OCI-LY3 (cell line): Measurements from ENCODE around the gene ARSD.

ENCODE experiments used
- H2AFZ ChIP-seq: fragments of 200-600, 300-600 bp; shearing (Covaris generic); 2 replicates; pipeline ENCODE4 v1.6.0; 2014; ENCODE audit warnings: antibody characterized with exemption, low read depth, low read length
- H3K27ac ChIP-seq: fragments of 200-600, 300-600 bp; sonication (generic); 2 replicates; pipeline ENCODE4 v1.5.1; 2014; ENCODE audit warnings: mild to moderate bottlenecking, low read length, moderate library complexity, mixed read lengths
- H3K27me3 ChIP-seq: fragments of 200-600, 300-600 bp; sonication (generic); 2 replicates; pipeline ENCODE4 v1.6.1; 2014; ENCODE audit warnings: low read depth, low read length, mixed read lengths
- H3K36me3 ChIP-seq: fragments of 200-600, 300-600 bp; sonication (generic); replicated peaks from 2 replicates; pipeline ENCODE3; 2014; ENCODE audit warnings: low read depth, low read length, mixed read lengths
- H3K4me1 ChIP-seq: fragments of 300-600, 200-600 bp; sonication (generic); 2 replicates; pipeline ENCODE4 v1.6.1; 2014; ENCODE audit warnings: low read length, mixed read lengths
- H3K4me2 ChIP-seq: fragments of 200-600, 300-600 bp; sonication (generic); 2 replicates; pipeline ENCODE4 v1.6.1; 2014; ENCODE audit warnings: low read length, mixed read lengths
- H3K4me3 ChIP-seq: fragments of 300-600, 200-600 bp; sonication (generic); 2 replicates; pipeline ENCODE4 v1.5.1; 2014; ENCODE audit warnings: antibody characterized with exemption, mild to moderate bottlenecking, low read length, moderate library complexity
- H3K79me2 ChIP-seq: fragments of 300-600, 200-600 bp; shearing (Covaris generic); 2 replicates; pipeline ENCODE4 v1.6.1; 2014; ENCODE audit warnings: mild to moderate bottlenecking, low read length, mixed read lengths
- H3K9ac ChIP-seq: fragments of 300-600, 200-600 bp; shearing (Covaris generic); 2 replicates; pipeline ENCODE4 v1.6.0; 2014; ENCODE audit warnings: mild to moderate bottlenecking, low read length, moderate library complexity
- H3K9me3 ChIP-seq: fragments of 200-600, 300-600 bp; shearing (Covaris generic); 2 replicates; pipeline ENCODE4 v1.6.1; 2014; ENCODE audit warnings: low read length, mixed read lengths; ENCODE audit not compliant: insufficient read depth
- H4K20me1 ChIP-seq: fragments of 200-600, 300-600 bp; sonication (generic); 2 replicates; pipeline ENCODE4 v1.6.1; 2016; ENCODE audit warnings: low read length, mixed read lengths; ENCODE audit not compliant: insufficient read depth
- EZH2phosphoT487 ChIP-seq: fragments of 200-600 bp; shearing (Covaris generic); IDR thresholded peaks from 2 replicates; pipeline ENCODE4 v1.6.1; 2018; ENCODE audit warnings: antibody characterized with exemption, mixed run types, low read depth
- TF ChIP-seq, protein P1 (sequence below): fragments of 200-600, 300-600 bp; sonication (generic); IDR thresholded peaks from 2 replicates; pipeline ENCODE4 v1.5.1; 2014; ENCODE audit warnings: antibody characterized with exemption, low read length, low read depth

Gene ARSD

DNA sequence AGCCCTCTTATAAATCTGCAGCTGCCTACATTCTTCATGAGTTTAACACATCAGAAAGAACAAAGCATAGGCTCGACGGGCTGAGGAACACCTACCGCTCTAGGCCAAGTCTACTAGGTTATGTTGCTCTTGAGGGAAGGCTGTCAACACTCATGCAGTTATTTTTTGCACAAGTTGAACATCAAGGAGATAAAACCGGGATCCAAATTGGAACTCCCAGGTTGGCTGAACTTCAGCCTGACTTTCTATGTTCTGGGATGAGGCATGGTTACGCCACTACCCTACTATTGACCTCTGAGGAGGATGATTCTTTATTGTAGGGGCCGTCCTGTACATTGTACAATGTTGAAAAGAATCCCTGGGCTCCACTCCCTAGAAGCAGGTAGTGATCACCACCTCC is 39.9 kb upstream of the ARSD start:
- Histone ChIP-seq H3K79me2 (no peaks in the 10 kb centered on the region), H4K20me1 (no peaks in the 10 kb centered on the region), H3K27me3 (no peaks in the 10 kb centered on the region), H3K27ac (no peak overlapping the region), H3K9me3 (no peaks in the 10 kb centered on the region), H3K36me3 (no peaks in the 10 kb centered on the region), H3K4me3 (no peak overlapping the region), H2AFZ (no peak overlapping the region), H3K4me2 (no peak overlapping the region), H3K4me1 (peaks cover 6% of the 10 kb centered on the region), H3K9ac (no peak overlapping the region)
- TF ChIP-seq, protein P1, sequence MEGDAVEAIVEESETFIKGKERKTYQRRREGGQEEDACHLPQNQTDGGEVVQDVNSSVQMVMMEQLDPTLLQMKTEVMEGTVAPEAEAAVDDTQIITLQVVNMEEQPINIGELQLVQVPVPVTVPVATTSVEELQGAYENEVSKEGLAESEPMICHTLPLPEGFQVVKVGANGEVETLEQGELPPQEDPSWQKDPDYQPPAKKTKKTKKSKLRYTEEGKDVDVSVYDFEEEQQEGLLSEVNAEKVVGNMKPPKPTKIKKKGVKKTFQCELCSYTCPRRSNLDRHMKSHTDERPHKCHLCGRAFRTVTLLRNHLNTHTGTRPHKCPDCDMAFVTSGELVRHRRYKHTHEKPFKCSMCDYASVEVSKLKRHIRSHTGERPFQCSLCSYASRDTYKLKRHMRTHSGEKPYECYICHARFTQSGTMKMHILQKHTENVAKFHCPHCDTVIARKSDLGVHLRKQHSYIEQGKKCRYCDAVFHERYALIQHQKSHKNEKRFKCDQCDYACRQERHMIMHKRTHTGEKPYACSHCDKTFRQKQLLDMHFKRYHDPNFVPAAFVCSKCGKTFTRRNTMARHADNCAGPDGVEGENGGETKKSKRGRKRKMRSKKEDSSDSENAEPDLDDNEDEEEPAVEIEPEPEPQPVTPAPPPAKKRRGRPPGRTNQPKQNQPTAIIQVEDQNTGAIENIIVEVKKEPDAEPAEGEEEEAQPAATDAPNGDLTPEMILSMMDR: no peak
- TF ChIP-seq EZH2phosphoT487: no peak

DNA sequence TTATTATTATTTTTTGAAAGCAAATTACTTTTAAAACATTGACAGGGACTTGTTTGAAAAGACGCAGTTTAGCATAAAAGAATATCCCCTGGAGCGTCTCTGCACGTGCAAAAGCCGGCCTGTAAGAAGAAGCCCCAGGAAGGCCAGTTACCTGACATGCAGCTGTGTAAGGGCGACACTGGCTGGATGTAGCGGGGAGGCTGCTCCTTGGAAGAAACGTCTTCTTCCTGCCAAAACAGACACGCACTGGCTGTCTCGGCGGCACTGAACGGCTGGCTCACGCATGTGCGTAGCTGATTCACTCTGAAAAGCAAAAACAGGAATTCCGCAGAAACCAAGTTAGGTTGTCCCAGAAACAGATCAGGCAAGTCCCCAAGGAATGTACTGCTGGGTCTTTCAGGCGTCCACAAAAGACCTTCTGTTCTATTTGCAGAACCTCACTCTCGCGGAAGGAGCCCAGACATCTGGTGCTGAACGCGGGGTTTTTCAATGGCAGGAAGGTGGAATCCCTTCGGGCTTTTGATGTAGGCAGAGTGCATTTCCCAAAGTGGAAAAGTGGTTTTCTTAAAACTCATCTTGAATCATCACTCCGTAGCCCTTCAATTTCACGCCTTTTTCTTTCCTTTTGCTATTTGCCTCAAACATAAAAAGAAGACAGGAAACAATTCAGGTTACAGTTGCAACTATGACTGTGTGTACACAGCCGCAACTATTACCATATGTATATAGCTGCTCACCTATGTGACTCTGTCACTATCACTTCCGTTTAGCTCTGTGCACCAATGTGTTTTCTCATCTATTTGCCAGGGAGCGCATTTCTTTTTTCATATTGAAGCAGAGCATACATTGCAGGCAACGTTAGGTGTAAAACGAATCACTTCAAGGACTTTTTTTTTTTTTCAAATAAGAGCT is 39.1 kb upstream of the ARSD start:
- TF ChIP-seq EZH2phosphoT487: no peak
- TF ChIP-seq, protein P1: no peak
- Histone ChIP-seq H3K4me2 (no peak overlapping the region), H4K20me1 (no peaks in the 10 kb centered on the region), H3K4me3 (no peak overlapping the region), H2AFZ (no peak overlapping the region), H3K79me2 (no peaks in the 10 kb centered on the region), H3K4me1 (peaks cover 6% of the 10 kb centered on the region), H3K27ac (no peak overlapping the region), H3K36me3 (no peaks in the 10 kb centered on the region), H3K27me3 (no peaks in the 10 kb centered on the region), H3K9me3 (no peaks in the 10 kb centered on the region), H3K9ac (no peak overlapping the region)

DNA sequence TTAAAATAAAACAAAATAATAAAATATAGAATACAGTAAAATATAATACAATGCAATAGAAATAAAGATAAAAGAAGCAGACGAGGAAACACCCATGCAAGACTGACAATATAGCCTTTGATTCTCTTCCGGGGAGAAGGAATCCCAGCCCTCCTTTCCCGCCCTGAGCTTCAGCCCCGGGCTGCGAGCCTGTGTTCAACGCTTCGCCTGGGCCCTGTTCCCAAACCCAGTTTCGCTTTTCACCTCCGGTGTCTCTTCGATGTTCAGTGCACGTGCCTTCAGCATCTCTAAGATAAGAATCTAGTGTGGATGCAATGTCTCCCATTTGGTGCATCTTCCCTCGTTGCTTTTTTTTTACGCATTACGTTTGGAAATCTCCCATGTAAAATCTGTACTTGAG is 38.4 kb upstream of the ARSD start:
- Histone ChIP-seq H4K20me1 (no peaks in the 10 kb centered on the region), H2AFZ (no peak overlapping the region), H3K9me3 (no peaks in the 10 kb centered on the region), H3K4me1 (peaks cover 6% of the 10 kb centered on the region), H3K4me3 (no peak overlapping the region), H3K27ac (no peak overlapping the region), H3K79me2 (no peaks in the 10 kb centered on the region), H3K4me2 (no peak overlapping the region), H3K36me3 (no peaks in the 10 kb centered on the region), H3K9ac (no peak overlapping the region), H3K27me3 (no peaks in the 10 kb centered on the region)
- TF ChIP-seq, protein P1: no peak
- no peak for TF ChIP-seq EZH2phosphoT487

DNA sequence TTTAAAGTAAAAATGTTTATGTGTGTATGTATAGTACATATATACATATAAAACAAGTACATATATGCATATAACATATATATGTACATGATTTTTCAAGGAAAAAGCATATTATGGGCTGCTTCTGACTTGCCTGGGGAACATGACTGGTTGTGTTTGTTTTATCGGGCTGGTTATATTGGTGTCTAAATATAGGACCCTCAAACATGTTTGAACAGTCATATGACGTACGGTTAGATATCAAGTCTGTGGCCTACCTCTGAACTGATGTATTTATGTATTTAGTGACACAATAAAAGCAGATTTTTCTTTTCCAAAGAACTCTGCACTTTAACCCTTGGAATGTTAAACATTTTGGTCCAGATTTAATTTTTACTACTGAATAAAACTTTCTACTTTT is 37.9 kb upstream of the ARSD start:
- Histone ChIP-seq H3K36me3 (no peaks in the 10 kb centered on the region), H3K27me3 (no peaks in the 10 kb centered on the region), H3K79me2 (no peaks in the 10 kb centered on the region), H2AFZ (no peak overlapping the region), H3K4me3 (no peak overlapping the region), H3K27ac (no peak overlapping the region), H3K4me2 (no peak overlapping the region), H3K9me3 (no peaks in the 10 kb centered on the region), H3K4me1 (peaks cover 6% of the 10 kb centered on the region), H3K9ac (no peak overlapping the region), H4K20me1 (no peaks in the 10 kb centered on the region)
- TF ChIP-seq, protein P1: no peak
- TF ChIP-seq EZH2phosphoT487: no peak
